Measurements from ENCODE around the gene GLCE. TPM values are rescaled to one million over a fixed set of nuclear protein-coding genes. Genes with fewer than 3 reads are reported as not detected.

The GLCE gene
- total RNA-seq, result 10 to 100 TPM in 1 of 4 donors, 1 to 10 TPM in 3; 8.5 to 10.2 (median 9.0) TPM
- polyA plus RNA-seq, result 4.8 TPM
- long read RNA-seq, donor 1, full-length matches to known transcripts, result 9 of 12 reads
- long read RNA-seq, donor 1, partial matches to known transcripts, result 0 of 12 reads
- long read RNA-seq, donor 1, other reads (novel, unspliced or antisense), result 3 of 12 reads
- long read RNA-seq, donor 2, full-length matches to known transcripts, result 7 of 11 reads
- long read RNA-seq, donor 2, partial matches to known transcripts, result 2 of 11 reads
- long read RNA-seq, donor 2, other reads (novel, unspliced or antisense), result 2 of 11 reads
- long read RNA-seq, donor 3, full-length matches to known transcripts, result 29 of 39 reads
- long read RNA-seq, donor 3, partial matches to known transcripts, result 5 of 39 reads
- long read RNA-seq, donor 3, other reads (novel, unspliced or antisense), result 5 of 39 reads
- long read RNA-seq, donor 4, full-length matches to known transcripts, result 6 of 9 reads
- long read RNA-seq, donor 4, partial matches to known transcripts, result 0 of 9 reads
- long read RNA-seq, donor 4, other reads (novel, unspliced or antisense), result 3 of 9 reads

- under 1% methylated on average over 76 of the region's 76 CpGs for WGBS
- peak within 1 kb of the TSS; percentile 80 for H3K4me3 ChIP-seq (ENCODE audit: low read length)
- ATAC-seq (peak; percentile 99), DNase-seq (peak; percentile 96 to 98 (median 98))
- no peaks in the 10 kb centered on the region for H3K4me1 ChIP-seq (ENCODE audit: control insufficient read depth, insufficient read depth, low read length)
- peak within 1 kb of the TSS; percentile 10 for H3K27ac ChIP-seq (ENCODE audit: low read length)
- no peaks in the 10 kb centered on the region for H3K9me3 ChIP-seq (ENCODE audit: control insufficient read depth, low read length)
- intact Hi-C loops (cut with DNase I), result loop anchor here in 2 of 4 donors (5.0 to 10.0 kb wide), 2 partner anchors 76 to 78 kb away; no protein-coding TSS in a partner anchor
- no peaks in the 10 kb centered on the region for H3K27me3 ChIP-seq (ENCODE audit: control insufficient read depth, insufficient read depth)
These were observed at the start of gene GLCE for GRCh38 chr15:69160141-69160993. Gene GLCE, plus strand, starts transcription at chr15:69160635. Its CDS starts 95,172 bp downstream, at chr15:69255807.

- WGBS, result 52% methylated on average over 11 of the region's 11 CpGs
- ATAC-seq (peak in 1 of 2 donors; percentile 34), DNase-seq (no peak)
- no peak overlapping the region for H3K27ac ChIP-seq (ENCODE audit: low read length)
- H3K4me3 ChIP-seq (ENCODE audit: low read length), result no peak overlapping the region
- no peaks in the 10 kb centered on the region for H3K27me3 ChIP-seq (ENCODE audit: control insufficient read depth, insufficient read depth)
- H3K4me1 ChIP-seq (ENCODE audit: control insufficient read depth, insufficient read depth, low read length), result no peaks in the 10 kb centered on the region
- intact Hi-C loops (cut with DNase I), result no loop called here
- H3K9me3 ChIP-seq (ENCODE audit: control insufficient read depth, low read length), result no peaks in the 10 kb centered on the region
These were observed 46.0 kb upstream of the GLCE start for GRCh38 chr15:69114331-69114928.

- no peaks in the 10 kb centered on the region for H3K9me3 ChIP-seq (ENCODE audit: control insufficient read depth, low read length)
- ATAC-seq (peak; percentile 34 to 35), DNase-seq (peak in 1 of 3 donors; percentile 47)
- H3K27ac ChIP-seq (ENCODE audit: low read length), result no peak overlapping the region
- H3K4me3 ChIP-seq (ENCODE audit: low read length), result no peak overlapping the region
- no peaks in the 10 kb centered on the region for H3K4me1 ChIP-seq (ENCODE audit: control insufficient read depth, insufficient read depth, low read length)
- intact Hi-C loops (cut with DNase I), result no loop called here
- WGBS, result 50% methylated on average over 7 of the region's 7 CpGs
- H3K27me3 ChIP-seq (ENCODE audit: control insufficient read depth, insufficient read depth), result no peaks in the 10 kb centered on the region
These were observed 45.4 kb upstream of the GLCE start for GRCh38 chr15:69115031-69115430.

GRCh38 chr15:69116391-69116790 is 44.0 kb upstream of the GLCE start:
- Histone ChIP-seq H3K9me3 (ENCODE audit: control insufficient read depth, low read length) (no peaks in the 10 kb centered on the region), H3K27ac (ENCODE audit: low read length) (no peak overlapping the region), H3K4me1 (ENCODE audit: control insufficient read depth, insufficient read depth, low read length) (no peaks in the 10 kb centered on the region), H3K27me3 (ENCODE audit: control insufficient read depth, insufficient read depth) (no peaks in the 10 kb centered on the region), H3K4me3 (ENCODE audit: low read length) (no peak overlapping the region)
- DNase-seq (no peak), ATAC-seq (no peak)
- WGBS, result 74% methylated on average over 4 of the region's 4 CpGs
- intact Hi-C loops (cut with DNase I), result no loop called here

- 51% methylated on average over 7 of the region's 7 CpGs for WGBS
- H3K9me3 ChIP-seq (ENCODE audit: control insufficient read depth, low read length), result no peaks in the 10 kb centered on the region
- H3K27ac ChIP-seq (ENCODE audit: low read length), result no peak overlapping the region
- DNase-seq (no peak), ATAC-seq (no peak)
- no peaks in the 10 kb centered on the region for H3K4me1 ChIP-seq (ENCODE audit: control insufficient read depth, insufficient read depth, low read length)
- H3K27me3 ChIP-seq (ENCODE audit: control insufficient read depth, insufficient read depth), result no peaks in the 10 kb centered on the region
- intact Hi-C loops (cut with DNase I), result no loop called here
- H3K4me3 ChIP-seq (ENCODE audit: low read length), result no peak overlapping the region
These were observed 43.0 kb upstream of the GLCE start for GRCh38 chr15:69117431-69117871.

GRCh38 chr15:69118089-69118488 is 42.3 kb upstream of the GLCE start:
- DNase-seq (no peak), ATAC-seq (peak in 1 of 2 donors; percentile 36)
- Histone ChIP-seq H3K4me1 (ENCODE audit: control insufficient read depth, insufficient read depth, low read length) (no peaks in the 10 kb centered on the region), H3K4me3 (ENCODE audit: low read length) (no peak overlapping the region), H3K27ac (ENCODE audit: low read length) (no peak overlapping the region), H3K9me3 (ENCODE audit: control insufficient read depth, low read length) (no peaks in the 10 kb centered on the region), H3K27me3 (ENCODE audit: control insufficient read depth, insufficient read depth) (no peaks in the 10 kb centered on the region)
- intact Hi-C loops (cut with DNase I), result no loop called here
- 56% methylated on average over 4 of the region's 4 CpGs for WGBS

- no peak for ATAC-seq
- H3K27ac ChIP-seq (ENCODE audit: low read length), result no peak overlapping the region
- WGBS, result 76% methylated on average over 2 of the region's 2 CpGs
These were observed 41.4 kb upstream of the GLCE start for GRCh38 chr15:69119001-69119400.

GRCh38 chr15:69119683-69120395 is 40.6 kb upstream of the GLCE start:
- ATAC-seq, result no peak
- 62% methylated on average over 5 of the region's 5 CpGs for WGBS

More at GRCh38 chr15:69119001-69119400, 41.4 kb upstream of the GLCE start:
- Histone ChIP-seq H3K4me3 (ENCODE audit: low read length) (no peak overlapping the region), H3K4me1 (ENCODE audit: control insufficient read depth, insufficient read depth, low read length) (no peaks in the 10 kb centered on the region), H3K9me3 (ENCODE audit: control insufficient read depth, low read length) (no peaks in the 10 kb centered on the region), H3K27me3 (ENCODE audit: control insufficient read depth, insufficient read depth) (no peaks in the 10 kb centered on the region)
- DNase-seq, result no peak
- intact Hi-C loops (cut with DNase I), result no loop called here

GRCh38 chr15:69120732-69121131 is 39.7 kb upstream of the GLCE start:
- Histone ChIP-seq H3K27ac (ENCODE audit: low read length) (no peak overlapping the region), H3K4me3 (ENCODE audit: low read length) (no peak overlapping the region), H3K4me1 (ENCODE audit: control insufficient read depth, insufficient read depth, low read length) (no peaks in the 10 kb centered on the region), H3K27me3 (ENCODE audit: control insufficient read depth, insufficient read depth) (no peaks in the 10 kb centered on the region), H3K9me3 (ENCODE audit: control insufficient read depth, low read length) (no peaks in the 10 kb centered on the region)
- no peak for ATAC-seq
- no peak for DNase-seq
- intact Hi-C loops (cut with DNase I), result no loop called here
- 94% methylated on average over 3 of the region's 3 CpGs for WGBS

More at GRCh38 chr15:69119683-69120395, 40.6 kb upstream of the GLCE start:
- Histone ChIP-seq H3K4me3 (ENCODE audit: low read length) (no peak overlapping the region), H3K27ac (ENCODE audit: low read length) (no peak overlapping the region), H3K9me3 (ENCODE audit: control insufficient read depth, low read length) (no peaks in the 10 kb centered on the region), H3K4me1 (ENCODE audit: control insufficient read depth, insufficient read depth, low read length) (no peaks in the 10 kb centered on the region), H3K27me3 (ENCODE audit: control insufficient read depth, insufficient read depth) (no peaks in the 10 kb centered on the region)
- intact Hi-C loops (cut with DNase I), result no loop called here
- no peak for DNase-seq

- DNase-seq (no peak), ATAC-seq (no peak)
- Histone ChIP-seq H3K9me3 (ENCODE audit: control insufficient read depth, low read length) (no peaks in the 10 kb centered on the region), H3K27ac (ENCODE audit: low read length) (no peak overlapping the region), H3K4me1 (ENCODE audit: control insufficient read depth, insufficient read depth, low read length) (no peaks in the 10 kb centered on the region), H3K4me3 (ENCODE audit: low read length) (no peak overlapping the region), H3K27me3 (ENCODE audit: control insufficient read depth, insufficient read depth) (no peaks in the 10 kb centered on the region)
- 94% methylated on average over 5 of the region's 5 CpGs for WGBS
- intact Hi-C loops (cut with DNase I), result no loop called here
These were observed 39.1 kb upstream of the GLCE start for GRCh38 chr15:69121198-69121828.
